ENCODE measurements around the gene ADAMTS12. TPM values are rescaled to one million over a fixed set of nuclear protein-coding genes. Genes with fewer than 3 reads are reported as not detected.

The ADAMTS12 gene
- total RNA-seq, 1 donor from 2014 or later, result 49.4 TPM

- DNase-seq (ENCODE audit: low spot score), result no peak
Measured at GRCh38 chr5:33808699-33809098, 83.1 kb downstream of the ADAMTS12 start.

- peak; percentile 33 for DNase-seq (ENCODE audit: low spot score)
Measured at GRCh38 chr5:33807771-33808170, 84.0 kb downstream of the ADAMTS12 start.

DNA sequence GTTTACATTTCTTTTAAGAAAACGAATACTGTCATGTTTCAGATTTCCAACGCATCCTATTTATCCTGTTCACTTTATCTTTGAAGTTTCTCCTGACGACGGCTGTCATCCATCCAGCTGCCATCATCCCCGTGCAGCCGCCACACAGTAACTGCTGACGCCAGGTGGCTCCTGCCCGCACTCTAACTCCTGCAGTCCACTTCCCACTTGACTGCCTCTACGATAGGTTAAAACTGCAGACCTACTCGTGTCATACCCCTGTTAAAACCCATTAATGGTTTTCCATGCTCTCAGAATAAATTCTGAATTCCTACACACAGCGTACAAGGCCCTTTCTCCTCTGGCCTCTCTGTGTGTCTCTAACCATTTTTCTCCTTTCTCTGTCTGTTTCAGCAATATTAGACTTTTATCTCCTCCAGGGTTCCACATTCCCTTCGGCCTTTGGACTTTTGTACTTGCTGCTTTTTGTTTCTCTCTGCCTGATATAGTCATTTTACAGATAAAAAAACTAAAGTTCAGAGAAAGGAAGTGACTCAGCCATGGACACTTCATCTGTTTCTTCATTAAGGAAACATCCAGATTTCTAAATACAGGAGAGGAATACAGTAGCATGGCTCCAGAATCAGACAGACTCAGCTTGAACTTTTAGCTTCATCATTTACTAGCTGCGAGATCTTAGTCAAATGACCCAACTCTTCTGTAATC is 84.9 kb downstream of the ADAMTS12 start:
- DNase-seq (ENCODE audit: low spot score), result no peak

DNA sequence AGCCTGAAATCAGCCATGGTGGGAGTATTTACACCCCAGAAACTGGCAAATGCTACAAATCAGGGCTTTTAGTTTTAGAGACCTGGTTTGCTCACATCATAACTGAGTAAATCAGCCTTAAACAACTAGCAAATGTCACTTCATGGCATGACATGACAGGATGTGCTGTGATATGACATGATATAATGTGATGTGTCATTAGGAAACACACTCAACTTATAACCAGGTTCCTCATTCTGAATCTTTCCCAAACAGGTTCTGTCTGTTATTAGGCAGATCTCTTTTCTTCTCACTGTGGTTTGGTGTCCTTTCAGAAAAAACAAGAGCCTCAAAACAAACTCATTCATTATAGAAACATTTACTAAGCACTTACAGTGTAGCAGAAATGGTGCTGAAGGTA is 90.5 kb downstream of the ADAMTS12 start:
- DNase-seq (ENCODE audit: low spot score), result no peak

DNA sequence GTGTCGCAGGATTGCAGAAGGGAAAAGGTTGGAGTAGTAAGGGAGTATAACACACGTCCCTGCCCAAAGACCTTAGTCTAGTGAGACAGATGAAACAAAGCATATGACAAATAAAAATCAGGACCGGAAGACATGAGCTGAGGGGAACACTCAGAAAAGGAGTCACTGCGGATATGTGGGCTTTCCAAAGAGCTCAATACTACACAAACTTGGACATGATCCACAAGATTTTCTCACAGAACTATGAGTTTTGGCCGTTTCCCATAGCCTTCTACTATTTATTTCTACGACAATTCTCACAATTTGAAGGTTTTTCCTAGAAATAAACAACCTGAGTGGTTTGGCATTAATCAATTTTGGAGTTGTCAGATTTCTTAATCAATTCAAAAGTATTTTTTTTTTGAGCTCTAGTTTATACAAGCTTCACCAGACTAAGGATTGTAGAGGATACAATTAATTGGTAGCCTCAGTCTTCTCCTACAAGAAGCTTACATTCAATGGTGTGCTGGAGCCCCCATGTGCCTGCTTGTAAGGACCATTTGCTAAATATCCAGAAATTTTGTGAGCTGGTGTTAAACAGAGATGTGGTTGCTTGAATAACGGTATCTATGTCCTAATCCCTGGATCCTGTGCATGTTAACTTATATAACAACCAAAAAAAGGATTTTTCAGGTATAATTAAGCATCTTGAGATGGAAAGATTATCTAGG is 91.4 kb downstream of the ADAMTS12 start:
- no peak for DNase-seq (ENCODE audit: low spot score)

DNA sequence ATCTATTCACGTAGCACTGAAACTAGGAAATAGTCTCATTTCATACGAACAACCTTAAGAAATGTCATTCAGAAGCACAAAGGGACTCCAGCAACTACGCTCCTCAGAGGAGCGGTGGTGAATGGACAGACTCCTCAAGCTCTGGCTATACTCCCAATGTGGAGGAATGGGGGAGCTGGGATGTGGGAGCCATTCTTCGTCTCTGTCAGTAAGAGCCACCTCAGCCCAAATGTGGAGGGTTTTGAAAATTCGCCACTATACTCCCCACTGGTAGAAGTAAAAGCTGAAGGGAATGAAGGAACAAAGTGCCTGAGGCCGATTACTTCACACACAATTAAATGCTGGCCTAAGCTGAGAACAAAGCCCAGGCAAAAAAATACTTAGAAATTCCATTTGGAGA is 96.3 kb downstream of the ADAMTS12 start:
- no peak for DNase-seq (ENCODE audit: low spot score)

- DNase-seq (ENCODE audit: low spot score), result peak; percentile 42
Measured at GRCh38 chr5:33794550-33795181, 97.1 kb downstream of the ADAMTS12 start.

GRCh38 chr5:33793836-33794549 is 97.8 kb downstream of the ADAMTS12 start:
- DNase-seq (ENCODE audit: low spot score), result peak; percentile 5

- no peak for DNase-seq (ENCODE audit: low spot score)
Measured at GRCh38 chr5:33793276-33793675, 98.5 kb downstream of the ADAMTS12 start.

DNA sequence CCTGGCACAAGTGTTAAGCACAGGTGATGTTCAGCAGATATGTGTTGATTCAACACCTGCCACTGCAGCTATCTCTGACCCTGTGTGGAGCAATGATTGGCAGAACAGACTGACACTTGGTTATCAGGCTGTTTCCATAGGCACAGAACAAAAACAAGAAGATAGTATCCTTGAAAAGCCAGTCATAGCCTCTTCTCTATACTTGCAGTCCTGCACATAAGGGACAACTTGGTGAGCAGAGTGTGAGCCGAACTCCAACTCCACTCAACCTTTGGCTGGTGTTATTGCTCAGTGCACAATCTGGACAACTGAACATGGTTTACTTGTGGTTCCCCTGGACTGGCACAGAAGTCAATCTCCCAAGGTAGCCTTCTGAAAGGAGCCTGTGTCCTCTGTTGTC is 99.2 kb downstream of the ADAMTS12 start:
- no peak for DNase-seq (ENCODE audit: low spot score)

GRCh38 chr5:33789567-33789957 is 102.2 kb downstream of the ADAMTS12 start:
- DNase-seq (ENCODE audit: low spot score), result no peak

DNA sequence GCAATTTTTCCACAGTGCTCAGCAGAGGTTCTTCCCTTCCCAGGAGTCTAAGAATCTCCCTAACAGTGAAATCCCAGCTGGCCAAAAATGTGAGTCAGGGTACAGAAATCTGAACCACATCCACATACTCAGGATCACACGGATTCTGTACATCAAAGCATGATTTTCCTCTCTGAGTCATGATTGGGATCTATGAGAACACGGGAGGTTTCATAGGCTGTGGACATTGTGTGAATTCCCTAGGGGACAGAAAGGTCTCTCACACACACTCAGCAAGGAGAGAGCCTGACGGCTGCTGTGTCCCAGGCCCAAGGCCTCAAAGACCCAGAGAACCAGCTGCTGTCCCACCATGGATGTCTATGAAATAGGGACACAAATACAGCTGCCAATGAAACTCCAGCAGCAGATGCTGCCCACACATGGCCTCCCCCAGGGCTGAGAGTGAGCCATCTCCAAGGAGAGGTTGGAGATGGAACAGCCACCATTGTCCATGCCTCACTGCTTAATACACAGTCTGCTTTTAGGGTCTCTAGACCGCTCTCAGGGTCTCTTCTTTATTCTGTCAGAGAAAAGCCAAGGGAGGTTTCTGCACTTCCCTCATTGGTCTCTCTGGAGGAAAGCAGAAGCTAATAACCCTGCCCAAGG is 102.7 kb downstream of the ADAMTS12 start:
- peak; percentile 67 for DNase-seq (ENCODE audit: low spot score)

GRCh38 chr5:33785571-33785970 is 106.2 kb downstream of the ADAMTS12 start:
- DNase-seq (ENCODE audit: low spot score), result no peak

DNA sequence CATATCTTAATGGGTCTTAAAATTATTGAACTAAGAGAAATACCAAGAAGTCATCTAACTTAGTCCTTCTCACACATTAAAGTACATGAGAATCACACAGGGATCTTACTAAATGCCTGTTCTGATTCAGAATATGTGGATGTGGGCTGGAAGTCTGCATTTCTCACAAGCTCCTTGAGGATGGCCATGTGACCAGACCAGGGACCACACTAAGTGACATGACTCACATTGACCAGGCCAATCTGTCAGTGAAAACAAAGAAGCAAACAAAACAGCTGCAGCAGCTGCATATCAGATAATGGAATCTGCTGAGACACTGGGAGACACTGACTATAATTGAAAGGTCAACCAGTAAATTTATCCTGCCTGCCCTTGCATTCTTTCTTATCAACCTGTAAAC is 110.5 kb downstream of the ADAMTS12 start:
- DNase-seq (ENCODE audit: low spot score), result no peak

GRCh38 chr5:33776151-33776660 is 115.6 kb downstream of the ADAMTS12 start:
- no peak for DNase-seq (ENCODE audit: low spot score)

DNA sequence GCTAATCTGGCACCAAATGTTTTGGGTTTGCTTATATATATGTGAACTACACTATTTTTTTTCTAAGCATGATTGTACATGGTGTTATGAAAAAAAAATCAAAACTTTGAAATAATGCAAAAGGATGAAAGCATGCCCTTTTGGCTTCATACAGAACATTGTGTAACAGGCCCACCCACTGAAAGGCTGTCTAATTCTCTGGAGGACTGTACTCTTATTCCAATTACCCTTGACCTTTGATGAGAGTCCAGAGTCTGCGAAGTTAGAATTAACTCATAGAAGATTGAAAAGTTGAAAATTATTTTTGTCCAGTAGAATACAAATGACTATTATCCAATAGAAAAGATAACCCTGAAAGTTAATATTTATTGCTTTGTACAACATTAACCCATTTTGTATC is 117.4 kb downstream of the ADAMTS12 start:
- no peak for DNase-seq (ENCODE audit: low spot score)

GRCh38 chr5:33772380-33772897 is 119.4 kb downstream of the ADAMTS12 start:
- DNase-seq (ENCODE audit: low spot score), result peak; percentile 89

DNA sequence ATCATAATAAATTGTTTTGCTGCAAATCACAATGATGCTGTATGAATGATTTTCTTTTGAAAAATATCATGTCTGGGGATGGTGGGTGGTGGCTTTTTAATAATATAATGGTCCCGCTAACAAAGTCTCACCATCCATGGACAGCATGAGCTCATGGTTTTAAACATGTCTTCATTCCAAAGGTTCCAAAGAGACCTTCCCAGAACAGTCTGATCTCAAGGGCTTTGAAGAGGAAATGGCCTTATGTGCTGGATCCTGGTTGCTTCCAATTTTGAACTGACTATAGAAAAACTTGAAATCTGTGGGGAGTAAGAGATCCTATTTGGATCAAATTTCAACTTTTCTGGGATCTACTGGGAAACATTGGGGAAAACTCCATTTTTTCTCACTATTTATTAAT is 121.8 kb downstream of the ADAMTS12 start:
- DNase-seq (ENCODE audit: low spot score), result no peak

GRCh38 chr5:33769196-33769595 is 122.6 kb downstream of the ADAMTS12 start:
- DNase-seq (ENCODE audit: low spot score), result peak; percentile 17

DNA sequence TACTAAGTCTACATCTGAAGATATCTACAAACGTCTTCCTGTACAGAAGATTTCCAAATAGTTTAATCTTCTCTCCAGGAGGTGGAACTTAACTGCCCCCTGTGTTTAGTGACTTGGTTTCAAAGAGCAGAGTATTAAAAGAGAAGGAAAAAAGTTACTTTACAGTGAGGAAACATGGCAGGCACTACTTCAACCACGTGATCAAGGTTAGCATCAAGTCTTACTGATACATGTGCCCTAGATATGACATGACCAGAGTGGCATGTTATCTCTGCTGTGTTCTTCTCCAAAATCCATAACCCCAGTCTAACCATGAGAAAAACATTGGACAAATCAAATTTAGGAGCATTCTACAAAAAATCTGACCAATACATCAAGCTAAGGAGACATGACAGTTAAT is 125.8 kb downstream of the ADAMTS12 start:
- no peak for DNase-seq (ENCODE audit: low spot score)

DNA sequence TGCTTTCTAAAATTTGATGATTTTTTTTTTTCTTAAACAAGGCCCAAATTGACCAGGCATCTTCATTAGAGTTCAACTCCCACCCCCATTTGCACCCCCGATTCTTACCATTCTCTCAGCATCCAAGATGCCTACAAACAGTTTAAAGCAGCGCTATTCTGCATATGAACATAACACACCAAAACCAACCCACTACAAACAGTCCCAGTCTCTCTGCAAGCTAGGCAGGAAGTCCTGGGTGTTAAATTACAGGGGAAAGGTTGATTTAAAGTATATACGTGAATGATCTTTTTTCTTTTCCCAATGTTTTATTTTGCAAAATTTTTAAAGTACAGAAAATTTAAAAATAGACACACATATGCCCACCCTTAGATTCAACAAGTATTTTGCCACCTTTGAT is 127.0 kb downstream of the ADAMTS12 start:
- no peak for DNase-seq (ENCODE audit: low spot score)
